NCI-H2196 (cell line): Measurements from ENCODE around the gene NLGN2.

Experiments used
- DNase-seq: peaks from one replicate; lab custom pipeline; 2025; ENCODE audit not compliant: unreplicated experiment; lab: John Stamatoyannopoulos, UW

The NLGN2 gene

DNA sequence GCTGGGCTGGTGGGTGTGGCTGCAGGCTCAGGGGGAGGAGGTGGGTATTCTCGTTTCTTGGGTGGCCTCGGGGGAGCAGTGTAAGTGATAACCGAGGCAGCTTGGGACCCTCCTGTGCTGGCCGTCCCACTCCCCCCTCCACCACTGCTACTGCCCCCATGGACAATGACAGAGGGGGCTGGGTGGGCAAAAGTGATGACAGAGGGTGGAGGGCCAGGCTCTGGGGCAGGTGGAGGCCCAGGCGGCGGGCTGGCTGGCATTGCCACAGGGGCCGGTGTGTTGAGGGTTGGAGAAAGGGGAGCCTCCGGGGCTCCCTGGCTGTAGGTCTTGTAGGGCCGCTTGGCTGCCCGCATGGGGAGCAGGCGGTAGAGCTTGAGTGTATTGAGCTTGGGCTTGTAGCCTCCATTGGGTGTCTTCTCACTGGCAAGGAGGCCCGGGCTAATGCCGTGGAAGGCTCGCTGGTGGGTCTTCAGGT lies 55.8 kb downstream of the NLGN2 start:
- DNase-seq = no peak

DNA sequence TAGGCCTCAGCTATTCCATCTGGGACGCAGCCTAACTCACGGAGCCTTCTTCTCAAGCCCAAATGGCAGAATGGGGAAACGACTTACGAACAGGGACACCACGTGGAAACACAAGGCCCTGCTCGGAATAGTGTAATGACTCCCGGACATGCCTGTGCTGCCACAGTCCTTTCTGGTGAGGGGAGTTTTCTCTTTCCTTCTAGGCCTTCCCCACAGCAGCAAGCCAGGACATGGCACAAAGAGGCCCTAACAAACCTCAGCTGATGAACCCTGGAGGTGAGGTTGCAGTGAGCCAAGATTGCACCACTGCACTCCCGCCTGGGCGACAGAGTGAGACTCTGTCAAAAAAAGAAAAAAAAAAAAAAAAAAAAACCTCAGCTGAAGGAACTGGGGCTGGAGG lies 56.4 kb downstream of the NLGN2 start:
- DNase-seq = no peak

DNA sequence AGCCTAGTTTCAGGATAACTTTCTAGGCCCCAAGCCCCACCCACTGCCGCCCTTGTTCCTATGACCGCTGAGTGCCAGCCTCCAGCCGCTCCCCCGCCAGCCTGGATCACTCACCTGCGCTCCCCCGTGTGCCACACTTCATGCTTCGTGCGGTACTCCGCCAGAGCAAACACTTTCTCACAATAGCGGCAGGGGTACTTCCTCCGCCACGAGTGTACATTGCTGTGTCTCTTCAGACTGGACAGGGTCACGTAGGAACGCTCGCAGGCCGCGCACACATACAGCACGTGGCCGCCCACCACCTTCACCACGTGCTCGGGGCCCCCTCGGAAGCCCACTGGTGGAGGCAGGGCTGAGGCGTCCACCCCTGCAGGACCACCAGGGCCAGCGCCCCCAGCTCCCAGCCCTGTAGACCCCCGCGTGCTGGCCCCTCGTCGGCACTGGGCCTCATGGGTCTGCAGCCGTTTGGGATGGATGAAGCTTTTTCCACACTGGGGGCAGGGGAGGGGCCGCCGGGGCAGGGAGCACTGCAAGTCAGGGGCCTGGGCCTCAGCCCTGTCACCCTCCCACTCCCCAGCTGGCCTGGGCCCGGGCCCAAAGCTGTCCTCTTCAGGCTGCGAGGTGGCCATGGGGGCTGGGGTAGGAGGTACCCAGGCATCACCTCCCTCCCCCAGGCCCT lies 58.1 kb downstream of the NLGN2 start:
- no peak for DNase-seq

DNA sequence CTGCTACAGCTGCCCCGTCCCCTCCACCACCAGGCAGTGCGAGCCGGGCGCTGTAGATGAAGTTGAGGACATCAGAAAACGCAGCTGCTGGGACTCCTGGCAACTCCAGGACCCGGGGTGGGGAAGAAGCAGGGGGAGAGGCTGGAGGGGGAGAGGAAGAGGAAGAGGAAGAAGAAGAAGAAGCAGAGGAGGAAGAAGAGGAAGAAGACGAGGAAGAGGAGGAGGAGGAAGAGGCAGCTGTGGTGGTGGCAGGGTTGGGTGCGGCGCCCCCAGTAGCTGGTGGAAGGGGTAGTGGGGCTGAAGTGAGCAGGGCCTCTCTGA lies 58.6 kb downstream of the NLGN2 start:
- no peak for DNase-seq

DNA sequence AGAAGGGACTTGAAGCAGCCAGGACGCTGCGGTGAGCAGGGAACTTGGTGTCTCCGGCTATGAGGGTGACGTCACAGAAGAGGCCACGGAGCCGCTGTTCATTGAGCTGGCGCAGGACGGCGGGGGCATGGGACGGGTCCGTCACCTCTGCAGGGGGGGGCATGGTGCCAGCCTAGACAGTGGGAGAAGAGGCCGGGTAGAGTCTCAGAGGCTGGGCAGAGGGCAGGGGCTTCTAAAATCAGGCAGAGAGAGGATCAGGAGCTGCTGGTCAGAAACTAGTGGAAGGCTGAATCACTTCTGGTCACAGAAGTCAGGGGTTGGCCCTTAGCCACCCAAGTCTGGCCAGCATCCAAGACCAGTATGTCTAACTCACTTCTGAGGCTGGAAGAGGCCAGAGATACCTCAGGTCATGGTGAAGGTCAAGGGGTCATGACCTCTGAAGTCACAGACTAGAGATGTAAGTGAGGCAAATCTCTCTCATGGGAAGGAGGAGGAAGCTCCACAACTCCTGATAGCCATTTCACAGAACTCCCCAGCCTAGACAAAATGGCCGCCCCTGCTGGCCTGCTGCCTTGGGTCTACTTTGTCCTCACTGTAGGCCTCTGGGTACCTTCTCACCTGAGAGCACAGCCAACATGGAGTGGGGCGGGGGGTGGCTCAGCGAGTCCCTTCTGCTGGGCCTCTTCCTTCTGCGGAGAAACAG lies 59.1 kb downstream of the NLGN2 start:
- DNase-seq = no peak

DNA sequence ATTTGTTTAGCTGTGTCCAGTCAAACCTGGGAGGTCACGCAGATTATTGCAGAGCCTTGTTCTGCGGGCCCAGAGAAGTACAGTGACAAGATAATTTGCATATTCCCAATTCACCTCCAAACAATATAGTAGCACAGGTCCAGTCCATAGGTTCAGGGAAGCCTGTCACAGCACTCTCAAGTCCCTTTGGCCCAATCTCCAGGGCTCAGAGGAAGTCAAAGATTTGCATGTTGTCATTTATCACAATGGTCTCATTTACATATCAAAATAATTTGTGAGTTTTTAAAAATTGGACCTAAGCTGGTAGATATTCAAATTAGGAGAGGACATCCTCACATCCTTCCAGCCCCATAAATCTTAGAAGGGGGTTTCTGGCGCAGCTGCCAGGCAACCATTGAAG lies 59.9 kb downstream of the NLGN2 start:
- no peak for DNase-seq

DNA sequence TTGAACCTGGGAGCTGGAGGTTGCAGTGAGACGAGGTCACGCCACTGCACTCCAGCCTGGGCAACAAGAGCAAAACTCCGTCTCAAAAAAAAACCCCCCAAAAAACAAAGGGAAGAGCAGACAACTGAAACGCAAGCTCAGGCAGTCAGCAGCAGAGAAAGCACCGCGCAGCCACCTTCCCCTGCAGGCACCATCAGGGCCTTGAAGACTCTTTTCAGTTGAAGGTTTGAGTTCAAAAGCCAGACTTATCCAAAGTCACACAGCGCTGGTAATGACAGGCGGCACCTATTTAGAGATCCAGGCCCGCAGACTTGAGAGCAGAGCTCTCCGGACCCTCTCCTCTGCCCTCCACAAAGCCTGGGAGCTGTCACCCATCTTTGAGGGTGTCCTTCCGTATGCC lies 60.6 kb downstream of the NLGN2 start:
- DNase-seq = no peak

DNA sequence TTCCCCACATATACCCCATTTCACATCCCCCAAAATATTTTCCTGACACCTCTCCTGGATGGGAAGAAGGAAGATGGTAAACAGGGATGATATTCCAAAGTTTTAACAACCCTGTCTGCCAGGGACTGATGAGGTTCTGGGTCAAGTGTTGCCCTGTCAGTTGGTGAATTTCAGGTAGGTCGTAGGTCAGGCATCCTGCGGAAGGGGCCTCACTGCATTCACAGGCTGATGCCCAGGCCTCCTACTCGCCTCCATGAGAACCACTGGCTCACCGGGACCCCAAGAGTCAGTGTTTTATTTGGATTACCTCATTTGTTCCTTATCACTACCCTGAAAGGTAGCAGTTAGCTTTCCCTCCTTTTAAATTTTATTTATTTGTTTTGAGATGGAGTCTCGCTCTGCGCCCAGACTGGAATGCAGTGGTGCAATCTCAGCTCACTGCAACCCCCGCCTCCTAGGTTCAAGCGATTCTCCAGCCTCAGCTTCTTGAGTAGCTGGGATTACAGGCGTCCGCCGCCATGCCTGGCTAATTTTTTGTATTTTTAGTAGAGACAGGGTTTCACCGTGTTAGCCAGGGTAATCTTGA lies 61.3 kb downstream of the NLGN2 start:
- DNase-seq = no peak
